C4-2B (cell line): ENCODE measurements around the gene NFATC4.

Experiments
- CTCF ChIP-seq: fragments of 450-650 bp; conservative IDR thresholded peaks from 2 replicates; pipeline ENCODE4 v1.5.1; 2017; ENCODE audit warnings: mild to moderate bottlenecking
- ZFX ChIP-seq: fragments of 450-650 bp; IDR thresholded peaks from 2 replicates; pipeline ENCODE4 v1.6.1; 2017

GRCh38 chr14:24361326-24361725, 6.7 kb upstream of the NFATC4 start:
- TF ChIP-seq CTCF (no peak), ZFX (no peak)
